Endodermal cell (in vitro differentiated cells): ENCODE data around the gene CHSY1. TPM values are rescaled to one million over a fixed set of nuclear protein-coding genes. Genes with fewer than 3 reads are reported as not detected.

Source experiments
- DNase-seq: peaks from one replicate; pipeline ENCODE4 v3.0.0-alpha.2; 2017
- H3K27ac ChIP-seq: 2 replicates; pipeline ENCODE4 v1.5.1; 2013; ENCODE audit warnings: mild to moderate bottlenecking, low read depth, low read length, moderate library complexity
- H3K27me3 ChIP-seq: 2 replicates; pipeline ENCODE4 v1.6.1; 2013; ENCODE audit warnings: mild to moderate bottlenecking, low read length, moderate library complexity; ENCODE audit not compliant: insufficient read depth, control insufficient read depth, poor library complexity, severe bottlenecking
- H3K36me3 ChIP-seq: 2 replicates; pipeline ENCODE4 v1.7.0; 2013; ENCODE audit warnings: mild to moderate bottlenecking, low read length, moderate library complexity; ENCODE audit not compliant: control insufficient read depth, insufficient read depth
- H3K4me1 ChIP-seq: one replicate; pipeline ENCODE4 v1.7.0; 2013; ENCODE audit warnings: low read length; ENCODE audit not compliant: control insufficient read depth, insufficient read depth
- H3K4me3 ChIP-seq: 2 replicates; pipeline ENCODE4 v1.5.1; 2013; ENCODE audit warnings: mild to moderate bottlenecking, low read length, moderate library complexity
- H3K9ac ChIP-seq: 2 replicates; pipeline ENCODE4 v1.6.1; 2013; ENCODE audit warnings: mild to moderate bottlenecking, low read length, moderate library complexity; ENCODE audit not compliant: poor library complexity, severe bottlenecking; ENCODE audit errors: extremely low read depth
- H3K9me3 ChIP-seq: 2 replicates; pipeline ENCODE4 v1.6.1; 2013; ENCODE audit warnings: mild to moderate bottlenecking, low read length, moderate library complexity; ENCODE audit not compliant: control insufficient read depth
- H3K27ac Mint-ChIP-seq: 2 replicates; pipeline ENCODE4 v1.8.0; 2020; ENCODE audit warnings: mixed read lengths
- H3K27me3 Mint-ChIP-seq: 2 replicates; pipeline ENCODE4 v1.8.0; 2021; ENCODE audit warnings: mild to moderate bottlenecking, mixed read lengths; ENCODE audit not compliant: insufficient read depth
- H3K36me3 Mint-ChIP-seq: 2 replicates; pipeline ENCODE4 v1.8.0; 2020; ENCODE audit warnings: low read depth, mixed read lengths
- H3K4me1 Mint-ChIP-seq: 2 replicates; pipeline ENCODE4 v1.8.0; 2020; ENCODE audit warnings: mixed read lengths
- H3K4me3 Mint-ChIP-seq: 2 replicates; pipeline ENCODE4 v1.8.0; 2020; ENCODE audit warnings: mild to moderate bottlenecking, moderate library complexity, mixed read lengths
- H3K9me3 Mint-ChIP-seq: 2 replicates; pipeline ENCODE4 v1.8.0; 2020; ENCODE audit warnings: mild to moderate bottlenecking, mixed read lengths
- WGBS, 2 experiments: methylation state at CpG; one replicate each; pipeline versions ENCODE4 v1.1.5 to v1.1.7; 2013; ENCODE audit warnings: missing lambda C conversion rate in 2 of 2, mixed read lengths in 1 of 2; ENCODE audit not compliant: insufficient coverage in 1 of 2, insufficient read length in 1 of 2; 5-methylcytosine and 5-hydroxymethylcytosine counted together
- total RNA-seq, 2 donors: library from RNA; stranded (reverse); fragmentation: NEBNext Ultra II Directional in 1 of 2; extraction: Animal tissue kit (Norgen Biotek cat#: 25700) in 1 of 2; gene quantifications; 2 replicates in 1 of 2; 3 replicates in 1 of 2; pipeline ENCODE4 v1.2.1, GENCODE V29; 2021
- TF ChIP-seq, protein P1 (sequence below): fragments of 200-600 bp; sonication (generic); conservative IDR thresholded peaks from 2 replicates; pipeline ENCODE4 v1.5.0; 2021; ENCODE audit warnings: antibody characterized with exemption, mild to moderate bottlenecking

CHSY1 gene
- total RNA-seq, 2 donors from 2014 or later, result 33.3 to 39.9 TPM

DNA sequence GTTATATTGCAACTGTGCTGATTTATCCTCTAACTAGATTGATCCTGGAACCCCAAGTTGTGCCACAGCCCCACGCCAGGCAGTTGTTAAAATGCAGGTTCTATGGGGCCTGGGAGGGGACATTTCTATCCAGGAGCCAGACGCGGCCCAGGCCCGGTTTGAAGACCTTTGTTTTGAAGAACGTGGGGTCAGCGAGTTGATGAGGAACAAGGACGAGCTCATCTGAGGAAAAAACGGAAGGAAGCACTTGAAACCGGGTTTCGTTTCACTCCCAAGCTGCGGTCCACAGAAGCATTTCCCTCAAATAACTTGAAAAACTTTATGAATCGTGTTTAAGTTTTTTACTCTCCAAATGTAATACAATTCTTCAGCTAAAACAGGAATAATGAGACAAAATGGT is 76.4 kb downstream of the CHSY1 start:
- Histone ChIP-seq H3K9ac (no peak overlapping the region), H3K9me3 (peaks cover 14% of the 10 kb centered on the region), H3K4me1 (no peaks in the 10 kb centered on the region), H3K4me3 (no peak overlapping the region), H3K27ac (no peak overlapping the region), H3K36me3 (peaks cover 38% of the 10 kb centered on the region), H3K27me3 (no peaks in the 10 kb centered on the region)
- H3K9me3 Mint-ChIP-seq, result no peaks in the 10 kb centered on the region
- WGBS, 2 experiments, result 89 to 95% methylated on average over 12 of the region's 12 CpGs
- no peak overlapping the region for H3K4me3 Mint-ChIP-seq
- H3K36me3 Mint-ChIP-seq, result peaks cover 51% of the 10 kb centered on the region
- TF ChIP-seq, protein P1, sequence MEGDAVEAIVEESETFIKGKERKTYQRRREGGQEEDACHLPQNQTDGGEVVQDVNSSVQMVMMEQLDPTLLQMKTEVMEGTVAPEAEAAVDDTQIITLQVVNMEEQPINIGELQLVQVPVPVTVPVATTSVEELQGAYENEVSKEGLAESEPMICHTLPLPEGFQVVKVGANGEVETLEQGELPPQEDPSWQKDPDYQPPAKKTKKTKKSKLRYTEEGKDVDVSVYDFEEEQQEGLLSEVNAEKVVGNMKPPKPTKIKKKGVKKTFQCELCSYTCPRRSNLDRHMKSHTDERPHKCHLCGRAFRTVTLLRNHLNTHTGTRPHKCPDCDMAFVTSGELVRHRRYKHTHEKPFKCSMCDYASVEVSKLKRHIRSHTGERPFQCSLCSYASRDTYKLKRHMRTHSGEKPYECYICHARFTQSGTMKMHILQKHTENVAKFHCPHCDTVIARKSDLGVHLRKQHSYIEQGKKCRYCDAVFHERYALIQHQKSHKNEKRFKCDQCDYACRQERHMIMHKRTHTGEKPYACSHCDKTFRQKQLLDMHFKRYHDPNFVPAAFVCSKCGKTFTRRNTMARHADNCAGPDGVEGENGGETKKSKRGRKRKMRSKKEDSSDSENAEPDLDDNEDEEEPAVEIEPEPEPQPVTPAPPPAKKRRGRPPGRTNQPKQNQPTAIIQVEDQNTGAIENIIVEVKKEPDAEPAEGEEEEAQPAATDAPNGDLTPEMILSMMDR, result no peak
- no peaks in the 10 kb centered on the region for H3K27me3 Mint-ChIP-seq
- DNase-seq, result no peak
- peak overlapping the region; percentile 30 for H3K27ac Mint-ChIP-seq
- H3K4me1 Mint-ChIP-seq, result peaks cover 10% of the 10 kb centered on the region

DNA sequence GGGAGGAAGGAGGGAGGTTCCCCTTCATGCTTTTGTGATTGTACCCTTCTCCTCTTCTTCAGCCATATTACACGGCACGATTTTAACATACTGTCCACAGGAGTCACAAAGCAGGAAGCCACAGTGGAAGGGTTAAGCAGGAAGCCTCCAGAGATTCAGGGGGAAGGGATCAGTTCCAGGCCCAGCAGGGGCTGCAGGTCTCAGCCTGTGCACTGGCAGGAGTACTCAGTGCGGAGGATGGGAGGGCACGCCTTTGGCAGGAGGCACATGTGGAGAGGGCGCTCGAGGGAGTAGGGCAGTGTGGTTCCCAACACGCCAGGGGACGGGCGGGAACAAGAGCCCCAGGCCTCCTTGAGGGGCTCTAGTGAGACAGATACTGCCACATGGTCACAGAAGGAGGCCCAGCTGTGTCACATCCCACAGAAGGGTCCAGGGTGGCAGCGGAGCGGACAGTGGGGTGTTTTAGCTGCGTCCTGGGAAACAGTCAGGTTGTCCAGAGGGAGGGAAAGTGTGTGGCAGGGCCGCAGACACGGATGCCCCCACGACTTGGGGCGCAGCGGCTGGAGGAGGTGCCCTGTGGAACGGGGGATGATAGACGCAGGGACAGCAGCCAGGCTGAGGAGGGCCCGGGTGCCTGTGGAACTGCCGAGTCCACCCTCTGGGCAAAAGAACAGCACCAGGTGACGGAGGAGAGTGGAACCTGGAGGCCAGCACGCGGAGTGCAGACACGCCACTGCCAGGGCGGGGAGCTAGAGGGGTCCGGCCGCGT is 77.5 kb downstream of the CHSY1 start:
- peak overlapping the region; percentile 27 for H3K27ac Mint-ChIP-seq
- no peaks in the 10 kb centered on the region for H3K4me1 ChIP-seq
- peaks cover 38% of the 10 kb centered on the region for H3K36me3 ChIP-seq
- TF ChIP-seq, protein P1, result no peak
- H3K9me3 ChIP-seq, result peaks cover 14% of the 10 kb centered on the region
- no peak overlapping the region for H3K27ac ChIP-seq
- no peaks in the 10 kb centered on the region for H3K9me3 Mint-ChIP-seq
- H3K27me3 Mint-ChIP-seq, result no peaks in the 10 kb centered on the region
- no peak overlapping the region for H3K4me3 ChIP-seq
- H3K4me1 Mint-ChIP-seq, result peaks cover 10% of the 10 kb centered on the region
- no peaks in the 10 kb centered on the region for H3K27me3 ChIP-seq
- 95 to 97% methylated on average over 20 to 29 of the region's 29 CpGs for WGBS, 2 experiments
- DNase-seq, result no peak
- peaks cover 51% of the 10 kb centered on the region for H3K36me3 Mint-ChIP-seq
- H3K9ac ChIP-seq, result no peak overlapping the region
- H3K4me3 Mint-ChIP-seq, result no peak overlapping the region

DNA sequence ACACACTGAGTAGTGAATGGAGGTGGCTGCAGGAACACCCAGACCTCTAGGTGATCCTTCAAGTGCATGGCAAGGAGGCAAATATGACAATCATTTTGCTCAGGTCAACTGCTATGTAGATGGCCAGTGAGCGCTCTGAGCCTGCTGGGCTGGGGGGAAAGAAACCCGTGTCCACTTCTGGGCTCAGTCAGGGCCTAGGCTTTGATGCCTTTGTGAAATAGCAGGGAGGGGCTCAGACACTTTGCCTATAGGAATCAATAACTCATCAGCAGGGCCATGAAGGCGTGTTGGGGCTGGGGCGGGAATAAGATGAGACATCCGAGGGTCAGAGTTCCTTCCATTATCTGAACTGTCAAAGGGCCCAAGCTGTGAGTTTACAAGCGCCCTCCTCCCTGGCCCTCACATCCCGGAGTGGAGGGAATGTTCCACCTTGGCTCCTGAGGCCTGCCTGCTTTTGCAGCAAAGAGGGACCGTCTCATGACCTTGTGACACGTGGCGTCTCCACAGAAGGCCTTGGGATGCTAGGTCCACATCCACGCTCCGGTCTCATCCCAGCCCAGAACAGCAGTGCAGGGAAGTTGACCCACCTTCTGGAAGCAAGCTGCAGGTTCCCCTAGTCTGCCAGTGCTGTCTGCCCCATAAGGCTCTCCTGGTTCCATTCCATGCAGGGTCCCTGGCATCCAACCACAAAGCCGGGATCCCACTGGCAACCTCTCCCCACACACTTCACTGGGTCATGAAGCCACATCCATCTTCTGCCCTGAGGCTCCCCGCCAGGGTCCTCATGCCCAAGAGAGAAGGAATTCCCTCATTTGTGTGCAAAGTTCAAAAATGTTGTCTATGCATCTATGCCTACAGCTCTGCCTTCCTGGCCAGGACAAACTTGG is 78.4 kb downstream of the CHSY1 start:
- Histone ChIP-seq H3K9ac (no peak overlapping the region), H3K4me3 (no peak overlapping the region), H3K27me3 (no peaks in the 10 kb centered on the region), H3K27ac (no peak overlapping the region), H3K9me3 (peaks cover 14% of the 10 kb centered on the region), H3K36me3 (peaks cover 38% of the 10 kb centered on the region), H3K4me1 (no peaks in the 10 kb centered on the region)
- Mint-ChIP-seq H3K27me3 (no peaks in the 10 kb centered on the region), H3K4me3 (no peak overlapping the region), H3K36me3 (peaks cover 44% of the 10 kb centered on the region), H3K27ac (peak overlapping the region; percentile 27), H3K9me3 (no peaks in the 10 kb centered on the region), H3K4me1 (peaks cover 10% of the 10 kb centered on the region)
- DNase-seq, result no peak
- 87 to 95% methylated on average over 13 to 14 of the region's 14 CpGs for WGBS, 2 experiments
- TF ChIP-seq, protein P1, result no peak
